DOHH2 (cell line): ENCODE results near the gene SIVA1.

Experiments used
- CTCF ChIP-seq: fragments of 200-600 bp; sonication (generic); IDR thresholded peaks from one replicate; pipeline ENCODE4 v1.5.1; 2014; ENCODE audit warnings: antibody characterized with exemption, mild to moderate bottlenecking, low read depth, low read length; ENCODE audit not compliant: poor library complexity, severe bottlenecking
- EZH2phosphoT487 ChIP-seq: fragments of 200-600 bp; sonication (generic); IDR thresholded peaks from 2 replicates; pipeline ENCODE4 v1.6.1; 2017; ENCODE audit warnings: borderline replicate concordance, mild to moderate bottlenecking, antibody characterized with exemption, low read length, moderate library complexity, mixed read lengths

- no peak for TF ChIP-seq CTCF
- TF ChIP-seq EZH2phosphoT487 = no peak
These were observed 5.1 kb upstream of the SIVA1 start for GRCh38 chr14:104747876-104748275.
